ENCODE results near the gene TSPAN11. TPM values are rescaled to one million over a fixed set of nuclear protein-coding genes. Genes with fewer than 3 reads are reported as not detected.

The TSPAN11 gene
- total and polyA plus RNA-seq, 2 of the 4 experiments (the other 2 are of a cell fraction): 0.18 to 0.26 TPM

DNA sequence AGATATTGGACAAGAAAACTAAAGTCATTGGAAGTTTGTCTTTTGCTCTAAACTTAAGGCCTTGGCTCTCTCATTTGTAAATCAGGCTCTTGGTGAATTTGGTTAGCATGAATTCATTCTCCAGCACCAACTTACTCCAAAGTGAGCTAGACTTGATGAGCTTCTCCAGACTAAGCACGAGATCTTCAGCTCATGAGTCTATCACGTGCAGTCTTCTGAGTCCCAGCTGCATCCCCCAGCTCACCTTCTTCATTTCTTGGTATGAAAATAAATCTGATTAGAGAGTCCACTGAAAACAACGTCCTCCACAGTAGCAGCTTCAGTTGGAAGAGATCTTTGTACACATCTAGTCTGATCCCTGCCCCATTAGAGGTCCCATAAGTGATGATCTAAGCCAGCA is 94.6 kb downstream of the TSPAN11 start:
- Histone ChIP-seq H3K23ac (ENCODE audit: low read depth, low read length) (no peak overlapping the region), H2BK5ac (ENCODE audit: low read depth, low read length, poor library complexity, severe bottlenecking) (no peak overlapping the region), H2AK9ac (replicated peaks; ENCODE audit: low read depth, low read length, poor library complexity) (no peak overlapping the region), H2BK15ac (ENCODE audit: low read depth, low read length) (no peak overlapping the region), H3K36me3 (ENCODE audit: control insufficient read depth, insufficient read depth, low read length) (no peaks in the 10 kb centered on the region), H3K18ac (ENCODE audit: low read depth, low read length) (no peak overlapping the region), H2AK5ac (ENCODE audit: low read depth, low read length) (no peak overlapping the region), H4K91ac (ENCODE audit: insufficient read depth, low read depth, low read length) (no peak overlapping the region), H3K4me1 (ENCODE audit: control insufficient read depth, insufficient read depth, low read length) (no peaks in the 10 kb centered on the region), H3K4ac (ENCODE audit: low read depth, low read length) (no peak overlapping the region), H3K14ac (replicated peaks; ENCODE audit: low read depth, low read length) (no peak overlapping the region), H2BK20ac (ENCODE audit: low read depth, low read length) (no peak overlapping the region), H2BK120ac (ENCODE audit: low read depth, low read length) (no peak overlapping the region), H3K27ac (ENCODE audit: insufficient read depth, low read length) (no peak overlapping the region), H3K56ac (ENCODE audit: extremely low read depth, insufficient read depth, low read length) (no peak overlapping the region), H3K79me1 (ENCODE audit: low read depth in 1 of 2, low read length in 2 of 2) (no peaks in the 10 kb centered on the region), H3K9me3 (ENCODE audit: control insufficient read depth, insufficient read depth, low read length) (no peaks in the 10 kb centered on the region), H4K20me1 (ENCODE audit: insufficient read depth, low read length) (no peaks in the 10 kb centered on the region), H3K9me1 (ENCODE audit: insufficient read depth, low read length) (no peaks in the 10 kb centered on the region; the same call in 1 of the 2 replicates), H4K5ac (ENCODE audit: low read depth, low read length) (no peak overlapping the region), H3K4me2 (ENCODE audit: low read depth, low read length) (no peak overlapping the region), H2AFZ (replicated peaks; ENCODE audit: low read length, poor library complexity) (no peak overlapping the region), H4K8ac (ENCODE audit: low read depth in 2 of 2, low read length in 2 of 2) (no peak overlapping the region), H3K4me3 (ENCODE audit: insufficient read depth, low read depth, low read length) (no peak overlapping the region), H3K9ac (ENCODE audit: low read depth, low read length) (no peak overlapping the region), H3K27me3 (ENCODE audit: control insufficient read depth, insufficient read depth, low read length) (peaks cover 9% of the 10 kb centered on the region)
- dilution Hi-C loops (cut with HindIII; ENCODE audit: low sequenced_read_pairs, unreplicated experiment): no loop called here
- DNase-seq (no peak), ATAC-seq (ENCODE audit: low read depth) (no peak)
- intact Hi-C loops (cut with micrococcal nuclease): no loop called here
- no CpG with 5 or more reads among the region's 3 CpGs for WGBS, 2 experiments (ENCODE audit: extremely low coverage in 2 of 2, insufficient read length in 1 of 2)
- TF ChIP-seq SMC3 (IDR thresholded peaks at IDR 0.05; ENCODE audit: low read depth, low read length) (no peak), CEBPB (IDR thresholded peaks at IDR 0.05; ENCODE audit: low read depth, low read length) (no peak), FOS (IDR thresholded peaks at IDR 0.05; ENCODE audit: low read depth, low read length) (no peak), BHLHE40 (IDR thresholded peaks at IDR 0.05; ENCODE audit: low read depth, low read length) (no peak), MAFK (IDR thresholded peaks at IDR 0.05; ENCODE audit: low read depth, low read length) (no peak), POLR2A (IDR thresholded peaks at IDR 0.05; ENCODE audit: low read depth, low read length) (no peak), RAD21 (IDR thresholded peaks at IDR 0.05; ENCODE audit: low read length) (no peak), RFX5 (IDR thresholded peaks at IDR 0.05; ENCODE audit: low read depth, low read length) (no peak), MXI1 (IDR thresholded peaks at IDR 0.05; ENCODE audit: borderline replicate concordance, low read depth, low read length) (no peak), RCOR1 (IDR thresholded peaks at IDR 0.05; ENCODE audit: insufficient replicate concordance, low read length) (no peak), NFE2L2 (IDR thresholded peaks at IDR 0.05; ENCODE audit: low read depth, low read length) (no peak), MAZ (IDR thresholded peaks at IDR 0.05; ENCODE audit: borderline replicate concordance, low read depth, low read length) (no peak), CHD1 (IDR thresholded peaks at IDR 0.05; ENCODE audit: low read depth, low read length) (no peak)
- TF ChIP-seq, protein P1, sequence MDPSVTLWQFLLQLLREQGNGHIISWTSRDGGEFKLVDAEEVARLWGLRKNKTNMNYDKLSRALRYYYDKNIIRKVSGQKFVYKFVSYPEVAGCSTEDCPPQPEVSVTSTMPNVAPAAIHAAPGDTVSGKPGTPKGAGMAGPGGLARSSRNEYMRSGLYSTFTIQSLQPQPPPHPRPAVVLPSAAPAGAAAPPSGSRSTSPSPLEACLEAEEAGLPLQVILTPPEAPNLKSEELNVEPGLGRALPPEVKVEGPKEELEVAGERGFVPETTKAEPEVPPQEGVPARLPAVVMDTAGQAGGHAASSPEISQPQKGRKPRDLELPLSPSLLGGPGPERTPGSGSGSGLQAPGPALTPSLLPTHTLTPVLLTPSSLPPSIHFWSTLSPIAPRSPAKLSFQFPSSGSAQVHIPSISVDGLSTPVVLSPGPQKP (IDR thresholded peaks at IDR 0.05; ENCODE audit: borderline replicate concordance, low read depth, low read length): no peak
- TF ChIP-seq, protein P2, sequence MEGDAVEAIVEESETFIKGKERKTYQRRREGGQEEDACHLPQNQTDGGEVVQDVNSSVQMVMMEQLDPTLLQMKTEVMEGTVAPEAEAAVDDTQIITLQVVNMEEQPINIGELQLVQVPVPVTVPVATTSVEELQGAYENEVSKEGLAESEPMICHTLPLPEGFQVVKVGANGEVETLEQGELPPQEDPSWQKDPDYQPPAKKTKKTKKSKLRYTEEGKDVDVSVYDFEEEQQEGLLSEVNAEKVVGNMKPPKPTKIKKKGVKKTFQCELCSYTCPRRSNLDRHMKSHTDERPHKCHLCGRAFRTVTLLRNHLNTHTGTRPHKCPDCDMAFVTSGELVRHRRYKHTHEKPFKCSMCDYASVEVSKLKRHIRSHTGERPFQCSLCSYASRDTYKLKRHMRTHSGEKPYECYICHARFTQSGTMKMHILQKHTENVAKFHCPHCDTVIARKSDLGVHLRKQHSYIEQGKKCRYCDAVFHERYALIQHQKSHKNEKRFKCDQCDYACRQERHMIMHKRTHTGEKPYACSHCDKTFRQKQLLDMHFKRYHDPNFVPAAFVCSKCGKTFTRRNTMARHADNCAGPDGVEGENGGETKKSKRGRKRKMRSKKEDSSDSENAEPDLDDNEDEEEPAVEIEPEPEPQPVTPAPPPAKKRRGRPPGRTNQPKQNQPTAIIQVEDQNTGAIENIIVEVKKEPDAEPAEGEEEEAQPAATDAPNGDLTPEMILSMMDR (conservative IDR thresholded peaks at IDR 0.05; ENCODE audit: low read depth, low read length): no peak
- TF ChIP-seq, protein P3, sequence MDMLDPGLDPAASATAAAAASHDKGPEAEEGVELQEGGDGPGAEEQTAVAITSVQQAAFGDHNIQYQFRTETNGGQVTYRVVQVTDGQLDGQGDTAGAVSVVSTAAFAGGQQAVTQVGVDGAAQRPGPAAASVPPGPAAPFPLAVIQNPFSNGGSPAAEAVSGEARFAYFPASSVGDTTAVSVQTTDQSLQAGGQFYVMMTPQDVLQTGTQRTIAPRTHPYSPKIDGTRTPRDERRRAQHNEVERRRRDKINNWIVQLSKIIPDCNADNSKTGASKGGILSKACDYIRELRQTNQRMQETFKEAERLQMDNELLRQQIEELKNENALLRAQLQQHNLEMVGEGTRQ (IDR thresholded peaks at IDR 0.05; ENCODE audit: low read depth, low read length): no peak
- in situ Hi-C loops (cut with MboI; ENCODE audit: low sequenced_read_pairs): no loop called here
- ChIA-PET CTCF (interaction anchor here (0.5 kb wide), 1 partner anchor 62 kb away, joined by 3 read pairs; no protein-coding TSS in a partner anchor), POLR2A (ENCODE audit: unreplicated experiment) (interaction anchor here (0.6 kb wide), 1 partner anchor 279 kb away, joined by 3 read pairs; no protein-coding TSS in a partner anchor)
- no TSS peak for BruUV-seq (replicated peaks)

Measured in IMR-90 (cell line).